Keratinocyte (primary cell): ENCODE measurements around the gene GAS2. TPM values are rescaled to one million over a fixed set of nuclear protein-coding genes. Genes with fewer than 3 reads are reported as not detected.

Experiments used
- DNase-seq: peaks from one replicate; pipeline ENCODE4 v3.0.0-alpha.2; 2011; ENCODE audit warnings: low read depth, missing footprints, low spot score
- FAIRE-seq: peaks from 2 replicates; lab custom pipeline; 2011; peaks lifted over from hg19 to GRCh38; lab: Jason Lieb, UNC
- H2AFZ ChIP-seq: 2 replicates; pipeline ENCODE4 v1.6.0; 2012; ENCODE audit warnings: low read length, control low read depth, inconsistent platforms; ENCODE audit not compliant: control insufficient read depth
- H3K27ac ChIP-seq: 2 replicates; pipeline ENCODE4 v1.5.1; 2011; ENCODE audit warnings: low read length; ENCODE audit not compliant: control insufficient read depth, insufficient read depth
- H3K27me3 ChIP-seq: 3 replicates; pipeline ENCODE4 v1.6.0; 2011; ENCODE audit warnings: low read length; ENCODE audit not compliant: control insufficient read depth, insufficient read depth; ENCODE audit errors: extremely low read depth
- H3K36me3 ChIP-seq, 2 experiments: 2 replicates in 1 of 2; 3 replicates in 1 of 2; pipeline ENCODE4 v1.5.1; 2011; ENCODE audit warnings: low read length in 2 of 2, mild to moderate bottlenecking in 1 of 2; ENCODE audit not compliant: control insufficient read depth in 2 of 2, insufficient read depth in 2 of 2; ENCODE audit errors: extremely low read depth in 1 of 2
- H3K4me1 ChIP-seq: 3 replicates; pipeline ENCODE4 v1.5.1; 2011; ENCODE audit warnings: low read length; ENCODE audit not compliant: control insufficient read depth, insufficient read depth; ENCODE audit errors: extremely low read depth
- H3K4me2 ChIP-seq: 3 replicates; pipeline ENCODE4 v1.6.0; 2011; ENCODE audit warnings: low read depth, low read length; ENCODE audit not compliant: control insufficient read depth, insufficient read depth; ENCODE audit errors: extremely low read depth
- H3K4me3 ChIP-seq, 3 experiments: fragments of 200-600 bp in 1 of 3; sonication (generic) in 1 of 3; 2 replicates in 2 of 3; 3 replicates in 1 of 3; pipeline ENCODE4 v1.5.1; 2011 to 2016; ENCODE audit warnings: low read length in 3 of 3, mild to moderate bottlenecking in 3 of 3, control low read depth in 2 of 3, inconsistent platforms in 1 of 3, low read depth in 1 of 3, mixed read lengths in 1 of 3, mixed run types in 1 of 3, moderate library complexity in 1 of 3; ENCODE audit not compliant: control insufficient read depth in 2 of 3, insufficient read depth in 2 of 3; ENCODE audit errors: extremely low read depth in 1 of 3
- H3K79me2 ChIP-seq: 2 replicates; pipeline ENCODE4 v1.6.0; 2012; ENCODE audit warnings: low read length; ENCODE audit not compliant: control insufficient read depth, insufficient read depth
- H3K9ac ChIP-seq: 3 replicates; pipeline ENCODE4 v1.6.0; 2011; ENCODE audit warnings: low read length; ENCODE audit not compliant: control insufficient read depth, insufficient read depth; ENCODE audit errors: extremely low read depth
- H3K9me1 ChIP-seq: 3 replicates; pipeline ENCODE4 v1.6.0; 2011; ENCODE audit warnings: low read length; ENCODE audit not compliant: control insufficient read depth, insufficient read depth; ENCODE audit errors: extremely low read depth
- H3K9me3 ChIP-seq: 2 replicates; pipeline ENCODE4 v1.5.1; 2012; ENCODE audit warnings: low read depth, low read length; ENCODE audit not compliant: control insufficient read depth
- H4K20me1 ChIP-seq: 3 replicates; pipeline ENCODE4 v1.6.0; 2011; ENCODE audit warnings: low read length; ENCODE audit not compliant: control insufficient read depth, insufficient read depth; ENCODE audit errors: extremely low read depth
- EZH2 ChIP-seq: IDR thresholded peaks from one replicate; pipeline ENCODE4 v1.6.1; 2012; ENCODE audit warnings: inconsistent platforms, mild to moderate bottlenecking, low read length, moderate library complexity
- dilution Hi-C: fragments of 300-500 bp; cut with MboI; formaldehyde crosslinking; loops from one replicate; pipeline ENCODE4 v1.7.0; 2020; ENCODE audit warnings: low sequenced_read_pairs; ENCODE audit not compliant: extremely low pct_ligation_motif_present
- polyA plus RNA-seq, 5 experiments: library from polyadenylated mRNA; depleted of rRNA in 3 of 5; stranded (reverse) in 3 of 5; stranded (forward) in 1 of 5; unstranded in 1 of 5; fragments of >200 nt; gene quantifications; 1 replicate in 1 of 5; 2 replicates in 3 of 5; 3 replicates in 1 of 5; pipeline versions ENCODE4 v1.2.1 to v1.2.3, GENCODE V29; 2011 to 2012; ENCODE audit warnings: missing spikeins in 2 of 5, low read depth in 1 of 5, low replicate concordance in 1 of 5
- TF ChIP-seq, protein P1 (sequence below), 3 experiments: IDR thresholded peaks in 1 of 3; conservative IDR thresholded peaks in 1 of 3; optimal IDR thresholded peaks in 1 of 3; 2 replicates in 2 of 3; 3 replicates in 1 of 3; pipeline versions ENCODE3 to v1.5.1; 2011; ENCODE audit warnings: low read length in 3 of 3, mild to moderate bottlenecking in 3 of 3, moderate library complexity in 2 of 3, control low read depth in 1 of 3, inconsistent platforms in 1 of 3; ENCODE audit not compliant: insufficient read depth in 2 of 3; ENCODE audit errors: extremely low read depth in 1 of 3

The GAS2 gene
- polyA plus RNA-seq, 1 donor (not counting 4 experiments of a cell fraction or from before 2014, with no cell fraction given), result 0.62 TPM

DNA sequence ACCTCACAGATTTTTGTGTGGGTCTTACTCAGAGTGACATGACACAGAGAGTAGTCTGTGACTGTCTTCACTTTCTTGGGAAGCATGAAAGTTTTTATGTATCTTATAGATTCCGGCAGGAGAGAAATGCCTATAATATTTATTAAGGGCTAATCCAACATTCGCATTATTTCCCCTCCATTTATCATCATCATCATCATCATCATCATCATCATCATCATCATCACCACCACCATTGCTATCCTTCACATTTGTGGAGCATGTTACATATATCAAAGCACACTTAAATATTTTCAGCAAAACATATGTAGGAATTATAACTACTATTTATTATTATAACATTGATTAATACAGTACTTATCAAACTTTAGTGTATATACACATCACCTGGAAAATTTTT lies 66.2 kb downstream of the GAS2 start:
- Histone ChIP-seq H3K27me3 (no peaks in the 10 kb centered on the region), H3K4me2 (no peak overlapping the region), H3K9ac (no peak overlapping the region), H3K9me3 (no peaks in the 10 kb centered on the region), H3K79me2 (no peaks in the 10 kb centered on the region), H4K20me1 (no peaks in the 10 kb centered on the region), H2AFZ (no peak overlapping the region), H3K36me3 (no peaks in the 10 kb centered on the region), H3K9me1 (no peaks in the 10 kb centered on the region), H3K27ac (no peak overlapping the region), H3K4me1 (no peaks in the 10 kb centered on the region), H3K4me3 (no peak overlapping the region)
- TF ChIP-seq, protein P1, sequence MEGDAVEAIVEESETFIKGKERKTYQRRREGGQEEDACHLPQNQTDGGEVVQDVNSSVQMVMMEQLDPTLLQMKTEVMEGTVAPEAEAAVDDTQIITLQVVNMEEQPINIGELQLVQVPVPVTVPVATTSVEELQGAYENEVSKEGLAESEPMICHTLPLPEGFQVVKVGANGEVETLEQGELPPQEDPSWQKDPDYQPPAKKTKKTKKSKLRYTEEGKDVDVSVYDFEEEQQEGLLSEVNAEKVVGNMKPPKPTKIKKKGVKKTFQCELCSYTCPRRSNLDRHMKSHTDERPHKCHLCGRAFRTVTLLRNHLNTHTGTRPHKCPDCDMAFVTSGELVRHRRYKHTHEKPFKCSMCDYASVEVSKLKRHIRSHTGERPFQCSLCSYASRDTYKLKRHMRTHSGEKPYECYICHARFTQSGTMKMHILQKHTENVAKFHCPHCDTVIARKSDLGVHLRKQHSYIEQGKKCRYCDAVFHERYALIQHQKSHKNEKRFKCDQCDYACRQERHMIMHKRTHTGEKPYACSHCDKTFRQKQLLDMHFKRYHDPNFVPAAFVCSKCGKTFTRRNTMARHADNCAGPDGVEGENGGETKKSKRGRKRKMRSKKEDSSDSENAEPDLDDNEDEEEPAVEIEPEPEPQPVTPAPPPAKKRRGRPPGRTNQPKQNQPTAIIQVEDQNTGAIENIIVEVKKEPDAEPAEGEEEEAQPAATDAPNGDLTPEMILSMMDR (optimal IDR thresholded peaks at IDR 0.05 in 1 of 3, IDR thresholded peaks at IDR 0.05 in 1 of 3, conservative IDR thresholded peaks at IDR 0.05 in 1 of 3; ENCODE audit: extremely low read depth in 1 of 3, insufficient read depth in 2 of 3, low read length in 3 of 3), result no peak
- TF ChIP-seq EZH2, result no peak
- FAIRE-seq, result no peak
- no peak for DNase-seq
- dilution Hi-C loops, result no loop called here

DNA sequence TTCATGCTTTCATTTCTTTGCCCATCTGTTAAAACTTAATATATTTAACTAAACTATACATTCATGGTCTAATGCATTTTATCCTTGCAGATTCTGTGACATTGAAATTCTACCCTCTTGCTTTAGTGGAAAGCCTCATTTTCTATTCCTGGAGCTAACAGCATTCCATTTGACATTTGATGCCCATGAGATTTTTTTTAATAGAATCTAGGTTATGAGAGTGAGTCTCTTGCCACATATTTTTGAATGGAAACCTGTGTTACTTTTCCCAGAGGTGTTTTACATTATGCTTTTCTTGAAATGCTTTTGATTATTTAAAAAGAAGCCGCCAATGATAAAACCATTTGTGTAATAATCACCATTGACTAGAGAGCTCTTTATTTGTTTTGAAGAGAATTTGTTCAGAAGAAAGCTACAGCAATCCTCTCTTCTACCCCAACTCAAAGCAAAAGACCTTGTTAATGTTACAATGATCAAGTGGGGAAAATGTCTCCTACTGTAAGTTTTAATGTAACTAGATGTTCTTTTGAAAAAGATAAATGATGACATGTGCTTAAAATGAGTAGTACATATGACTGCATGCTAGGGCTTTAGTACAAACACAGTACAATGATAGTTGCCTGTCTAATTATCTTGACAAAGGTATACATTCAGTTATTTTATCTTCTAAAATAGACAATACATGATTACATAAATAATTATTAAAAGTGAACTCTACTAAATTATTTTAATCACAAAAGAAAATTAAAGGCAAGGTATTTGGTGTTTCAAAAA lies 67.3 kb downstream of the GAS2 start:
- TF ChIP-seq, protein P1 (optimal IDR thresholded peaks at IDR 0.05 in 1 of 3, IDR thresholded peaks at IDR 0.05 in 1 of 3, conservative IDR thresholded peaks at IDR 0.05 in 1 of 3; ENCODE audit: extremely low read depth in 1 of 3, insufficient read depth in 2 of 3, low read length in 3 of 3), result no peak
- no peak for TF ChIP-seq EZH2
- H3K4me3 ChIP-seq, result no peak overlapping the region
- no peak overlapping the region for H3K9ac ChIP-seq
- dilution Hi-C loops, result no loop called here
- FAIRE-seq (no peak), DNase-seq (no peak)
- H3K4me2 ChIP-seq, result no peak overlapping the region
- H4K20me1 ChIP-seq, result no peaks in the 10 kb centered on the region
- no peaks in the 10 kb centered on the region for H3K79me2 ChIP-seq
- no peaks in the 10 kb centered on the region for H3K9me3 ChIP-seq
- no peaks in the 10 kb centered on the region for H3K27me3 ChIP-seq
- H3K36me3 ChIP-seq, result no peaks in the 10 kb centered on the region
- H2AFZ ChIP-seq, result no peak overlapping the region
- no peaks in the 10 kb centered on the region for H3K9me1 ChIP-seq
- no peak overlapping the region for H3K27ac ChIP-seq
- H3K4me1 ChIP-seq, result no peaks in the 10 kb centered on the region
